ENCODE measurements around the gene SLC17A5.

The SLC17A5 gene

DNA sequence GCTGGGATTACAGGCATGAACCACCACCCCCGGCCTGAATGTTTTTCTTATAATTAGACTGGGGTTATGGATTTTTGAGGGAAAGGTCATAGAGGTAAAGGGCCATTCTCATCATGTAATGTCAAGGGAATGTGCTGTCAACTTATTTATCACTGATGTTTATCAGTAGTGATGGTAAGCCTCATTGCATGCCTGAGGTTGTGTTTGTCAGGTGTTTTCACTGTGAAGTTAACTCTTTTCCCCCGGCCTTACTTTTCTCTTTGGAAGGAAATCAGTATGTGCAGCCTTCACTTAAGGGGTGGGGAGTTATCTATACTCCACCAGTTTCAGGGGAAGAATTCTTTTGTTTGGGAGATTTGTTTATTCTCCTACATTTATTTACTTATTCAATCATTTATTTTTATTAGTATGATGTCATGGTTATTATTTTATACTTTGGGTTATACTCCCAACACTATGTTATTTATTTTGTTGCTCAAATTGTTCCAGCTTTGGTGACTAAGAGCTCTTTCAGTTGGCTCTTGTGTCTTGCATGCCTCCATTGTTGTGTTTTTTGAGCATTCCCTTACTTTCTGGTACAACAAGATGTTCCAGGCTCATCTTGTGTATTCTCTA, 2.8 kb upstream of the SLC17A5 start:
- no peaks in the 10 kb centered on the region for H3K9me3 ChIP-seq (ENCODE audit: insufficient read depth, low read length, severe bottlenecking)
- peaks cover 10% of the 10 kb centered on the region for H3K79me2 ChIP-seq (ENCODE audit: insufficient read depth, low read length)
- no peak overlapping the region for H3K4me2 ChIP-seq (ENCODE audit: insufficient read depth, low read length)
- H3K4me1 ChIP-seq (ENCODE audit: insufficient read depth, low read length) = peaks cover 28% of the 10 kb centered on the region
- H2AFZ ChIP-seq (ENCODE audit: low read depth, low read length) = no peak overlapping the region
- H3K27ac ChIP-seq (ENCODE audit: low read length) = no peak overlapping the region
- H3K27me3 ChIP-seq (ENCODE audit: insufficient read depth, low read length, poor library complexity) = no peaks in the 10 kb centered on the region
- H3K36me3 ChIP-seq (ENCODE audit: insufficient read depth, low read length) = no peaks in the 10 kb centered on the region
- DNase-seq (no peak), ATAC-seq (ENCODE audit: insufficient read depth, low read depth) (no peak)
- H3K9ac ChIP-seq (ENCODE audit: low read depth, low read length) = no peak overlapping the region
- no peak for TF ChIP-seq EZH2 (IDR thresholded peaks at IDR 0.05; ENCODE audit: borderline replicate concordance, low read depth, low read length, severe bottlenecking)
- TF ChIP-seq, protein P1, sequence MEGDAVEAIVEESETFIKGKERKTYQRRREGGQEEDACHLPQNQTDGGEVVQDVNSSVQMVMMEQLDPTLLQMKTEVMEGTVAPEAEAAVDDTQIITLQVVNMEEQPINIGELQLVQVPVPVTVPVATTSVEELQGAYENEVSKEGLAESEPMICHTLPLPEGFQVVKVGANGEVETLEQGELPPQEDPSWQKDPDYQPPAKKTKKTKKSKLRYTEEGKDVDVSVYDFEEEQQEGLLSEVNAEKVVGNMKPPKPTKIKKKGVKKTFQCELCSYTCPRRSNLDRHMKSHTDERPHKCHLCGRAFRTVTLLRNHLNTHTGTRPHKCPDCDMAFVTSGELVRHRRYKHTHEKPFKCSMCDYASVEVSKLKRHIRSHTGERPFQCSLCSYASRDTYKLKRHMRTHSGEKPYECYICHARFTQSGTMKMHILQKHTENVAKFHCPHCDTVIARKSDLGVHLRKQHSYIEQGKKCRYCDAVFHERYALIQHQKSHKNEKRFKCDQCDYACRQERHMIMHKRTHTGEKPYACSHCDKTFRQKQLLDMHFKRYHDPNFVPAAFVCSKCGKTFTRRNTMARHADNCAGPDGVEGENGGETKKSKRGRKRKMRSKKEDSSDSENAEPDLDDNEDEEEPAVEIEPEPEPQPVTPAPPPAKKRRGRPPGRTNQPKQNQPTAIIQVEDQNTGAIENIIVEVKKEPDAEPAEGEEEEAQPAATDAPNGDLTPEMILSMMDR (IDR thresholded peaks at IDR 0.05; ENCODE audit: borderline replicate concordance, extremely low read depth, low read length, poor library complexity, severe bottlenecking) = no peak
- H4K20me1 ChIP-seq (ENCODE audit: insufficient read depth, low read length) = no peaks in the 10 kb centered on the region
- no peak overlapping the region for H3K4me3 ChIP-seq (ENCODE audit: low read depth in 1 of 2, low read length in 2 of 2)

- Histone ChIP-seq H3K9me3 (ENCODE audit: insufficient read depth, low read length, severe bottlenecking) (no peaks in the 10 kb centered on the region), H4K20me1 (ENCODE audit: insufficient read depth, low read length) (no peaks in the 10 kb centered on the region), H3K4me2 (ENCODE audit: insufficient read depth, low read length) (peak overlapping the region; percentile 86), H3K4me1 (ENCODE audit: insufficient read depth, low read length) (peaks cover 29% of the 10 kb centered on the region), H3K79me2 (ENCODE audit: insufficient read depth, low read length) (peaks cover 10% of the 10 kb centered on the region), H3K36me3 (ENCODE audit: insufficient read depth, low read length) (no peaks in the 10 kb centered on the region), H3K27ac (ENCODE audit: low read length) (peak overlapping the region; percentile 88), H3K27me3 (ENCODE audit: insufficient read depth, low read length, poor library complexity) (no peaks in the 10 kb centered on the region), H3K4me3 (ENCODE audit: low read depth in 1 of 2, low read length in 2 of 2) (peak overlapping the region; percentile 38 to 85; a peak in 2 of 4 replicates), H3K9ac (ENCODE audit: low read depth, low read length) (peak overlapping the region; percentile 97), H2AFZ (ENCODE audit: low read depth, low read length) (peak overlapping the region; percentile 88)
- no peak for ATAC-seq (ENCODE audit: insufficient read depth, low read depth)
- TF ChIP-seq, protein P1 (IDR thresholded peaks at IDR 0.05; ENCODE audit: borderline replicate concordance, extremely low read depth, low read length, poor library complexity, severe bottlenecking) = no peak
- TF ChIP-seq EZH2 (IDR thresholded peaks at IDR 0.05; ENCODE audit: borderline replicate concordance, low read depth, low read length, severe bottlenecking) = no peak
- no peak for DNase-seq
These were observed 1.6 kb upstream of the SLC17A5 start for GRCh38 chr6:73655341-73655917.

DNA sequence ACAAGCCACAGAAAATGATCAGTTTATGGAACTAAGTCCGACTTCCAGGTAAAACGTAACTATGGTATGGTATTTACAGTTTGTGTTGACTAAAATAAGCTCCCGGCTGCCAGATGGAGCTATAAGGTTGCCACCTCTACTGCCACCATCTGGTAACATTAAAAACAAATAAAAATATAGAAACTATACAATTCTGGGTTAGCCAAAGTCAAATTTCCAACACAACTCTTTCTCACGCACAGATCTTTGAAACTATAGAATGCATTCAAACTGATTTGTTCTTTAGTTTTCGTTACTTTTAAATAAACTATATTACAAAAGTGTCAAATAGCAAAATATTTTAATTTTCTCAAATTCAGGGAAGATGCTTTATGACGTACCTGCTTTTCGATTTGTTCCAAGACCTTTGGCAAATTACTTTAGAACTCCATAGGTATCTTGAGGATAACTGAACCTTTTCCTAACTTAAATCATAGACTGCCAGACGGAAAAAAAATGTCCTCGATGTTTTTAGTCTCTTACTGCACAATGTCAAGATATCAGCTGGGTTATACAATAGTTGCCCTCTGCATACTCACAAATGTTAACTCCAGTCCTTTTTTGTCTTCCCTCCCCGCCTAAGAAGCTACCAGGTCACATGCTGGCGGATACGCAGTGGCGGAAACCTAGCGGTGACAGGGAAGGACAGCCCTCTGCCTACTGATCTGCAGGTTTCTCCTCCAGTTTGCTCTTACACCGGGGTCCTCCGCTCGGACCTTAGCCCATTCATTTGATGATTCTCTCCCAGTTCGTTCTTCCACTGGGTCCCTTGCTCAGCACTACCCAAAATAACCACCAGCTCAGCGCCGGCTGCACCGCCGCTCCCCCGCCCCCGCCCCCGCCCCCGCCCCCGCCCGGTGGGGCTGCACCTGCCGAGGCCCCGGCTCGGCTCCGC, 888 bp downstream of the SLC17A5 start:
- Histone ChIP-seq H3K4me3 (ENCODE audit: low read depth in 1 of 2, low read length in 2 of 2) (peak overlapping the region; percentile 38 to 85; a peak in 3 of 4 replicates), H3K4me1 (ENCODE audit: insufficient read depth, low read length) (peaks cover 29% of the 10 kb centered on the region), H3K4me2 (ENCODE audit: insufficient read depth, low read length) (peak overlapping the region; percentile 86), H3K79me2 (ENCODE audit: insufficient read depth, low read length) (peaks cover 10% of the 10 kb centered on the region), H3K36me3 (ENCODE audit: insufficient read depth, low read length) (peaks cover 3% of the 10 kb centered on the region), H3K9me3 (ENCODE audit: insufficient read depth, low read length, severe bottlenecking) (no peaks in the 10 kb centered on the region), H4K20me1 (ENCODE audit: insufficient read depth, low read length) (no peaks in the 10 kb centered on the region), H3K27me3 (ENCODE audit: insufficient read depth, low read length, poor library complexity) (no peaks in the 10 kb centered on the region), H3K9ac (ENCODE audit: low read depth, low read length) (peak overlapping the region; percentile 97), H3K27ac (ENCODE audit: low read length) (peak overlapping the region; percentile 88), H2AFZ (ENCODE audit: low read depth, low read length) (peak overlapping the region; percentile 88)
- ATAC-seq (ENCODE audit: insufficient read depth, low read depth) (peak; percentile 57), DNase-seq (peak; percentile 75)
- TF ChIP-seq EZH2 (IDR thresholded peaks at IDR 0.05; ENCODE audit: borderline replicate concordance, low read depth, low read length, severe bottlenecking) = no peak
- TF ChIP-seq, protein P1 (IDR thresholded peaks at IDR 0.05; ENCODE audit: borderline replicate concordance, extremely low read depth, low read length, poor library complexity, severe bottlenecking) = peak; percentile 62
